ENCODE results near the gene MLLT3.

MLLT3 gene

GRCh38 chr9:20642045-20642444 is 19.7 kb upstream of the MLLT3 start:
- no peak for DNase-seq (ENCODE audit: low spot score)
- no peak for TF ChIP-seq CTCF (IDR thresholded peaks at IDR 0.05; ENCODE audit: extremely low read depth, missing control alignments)

DNA sequence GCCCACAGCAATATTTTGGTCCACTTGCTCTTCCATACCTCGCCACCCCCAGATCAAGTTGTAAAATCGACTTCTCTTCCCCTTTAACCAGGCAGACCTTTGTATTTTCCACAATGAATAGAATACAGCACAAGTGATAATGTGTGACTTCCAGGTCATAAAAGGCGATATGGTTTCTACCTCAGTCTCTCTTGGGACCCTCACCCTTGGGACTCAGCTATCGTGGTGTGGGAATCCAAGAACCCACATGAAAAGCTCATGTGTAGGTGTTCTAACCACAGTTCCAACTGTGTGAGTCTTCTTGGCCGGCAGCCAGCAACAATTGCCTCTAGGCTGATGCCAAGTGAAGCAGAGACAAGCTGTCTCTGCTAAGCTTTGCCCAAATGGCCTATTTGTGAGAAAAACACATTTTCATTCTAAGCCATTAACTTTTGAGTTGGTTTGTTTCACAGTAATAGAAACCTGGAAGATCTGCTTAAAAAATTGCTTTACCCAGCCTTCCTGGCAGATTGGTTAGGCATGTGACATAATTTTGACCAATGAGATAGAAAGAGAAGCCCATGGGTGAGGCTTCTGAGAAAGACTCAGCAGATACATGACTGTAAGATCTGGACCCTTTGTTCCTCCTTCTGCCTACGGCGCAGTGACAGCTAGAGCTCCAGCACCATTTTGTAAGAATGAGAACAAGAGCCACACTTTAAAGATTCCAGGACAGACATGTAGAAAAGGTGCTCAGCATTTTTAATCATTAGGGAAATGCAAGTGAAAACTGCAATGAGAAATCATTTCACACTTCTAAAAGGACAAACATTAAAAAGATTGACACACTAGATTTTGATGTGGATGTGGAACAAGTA is 18.3 kb upstream of the MLLT3 start:
- peak; percentile 54 for DNase-seq (ENCODE audit: low spot score)
- no peak for TF ChIP-seq CTCF (IDR thresholded peaks at IDR 0.05; ENCODE audit: extremely low read depth, missing control alignments)

GRCh38 chr9:20636888-20637440 is 14.7 kb upstream of the MLLT3 start:
- no peak for DNase-seq (ENCODE audit: low spot score)
- TF ChIP-seq CTCF (IDR thresholded peaks at IDR 0.05; ENCODE audit: extremely low read depth, missing control alignments), result no peak

- DNase-seq (ENCODE audit: low spot score), result no peak
- TF ChIP-seq CTCF (IDR thresholded peaks at IDR 0.05; ENCODE audit: extremely low read depth, missing control alignments), result no peak
These were observed 12.6 kb upstream of the MLLT3 start for GRCh38 chr9:20634895-20635294.

GRCh38 chr9:20632705-20633104 is 10.4 kb upstream of the MLLT3 start:
- DNase-seq (ENCODE audit: low spot score), result no peak
- no peak for TF ChIP-seq CTCF (IDR thresholded peaks at IDR 0.05; ENCODE audit: extremely low read depth, missing control alignments)

GRCh38 chr9:20630241-20630943 is 8.1 kb upstream of the MLLT3 start:
- no peak for DNase-seq (ENCODE audit: low spot score)
- TF ChIP-seq CTCF (IDR thresholded peaks at IDR 0.05; ENCODE audit: extremely low read depth, missing control alignments), result no peak

- TF ChIP-seq CTCF (IDR thresholded peaks at IDR 0.05; ENCODE audit: extremely low read depth, missing control alignments), result no peak
- no peak for DNase-seq (ENCODE audit: low spot score)
These were observed 2.7 kb upstream of the MLLT3 start for GRCh38 chr9:20625003-20625349.

All from GM20000 (cell line).